SU-DHL-6 (cell line): Measurements from ENCODE around the gene MAML2.

Experiments
- H2AFZ ChIP-seq: fragments of 200-600 bp; sonication (generic); 2 replicates; pipeline ENCODE4 v1.6.1; 2014; ENCODE audit warnings: low read depth, mild to moderate bottlenecking, moderate library complexity, mixed read lengths, antibody characterized with exemption, low read length; ENCODE audit not compliant: severe bottlenecking
- H3F3A ChIP-seq: fragments of 200-600 bp; shearing (Covaris generic); 2 replicates; pipeline ENCODE4 v1.6.0; 2016; ENCODE audit warnings: antibody characterized with exemption, mild to moderate bottlenecking; ENCODE audit not compliant: insufficient read depth
- H3K27ac ChIP-seq: fragments of 200-600 bp; sonication (generic); 2 replicates; pipeline ENCODE4 v1.5.1; 2016; ENCODE audit warnings: low read depth, mild to moderate bottlenecking, low read length, moderate library complexity, mixed read lengths
- H3K27me3 ChIP-seq: fragments of 200-600 bp; sonication (generic), shearing (Covaris generic); 2 replicates; pipeline ENCODE4 v1.6.0; 2014; ENCODE audit warnings: mild to moderate bottlenecking, low read length
- H3K36me3 ChIP-seq: fragments of 200-600 bp; sonication (generic); 2 replicates; pipeline ENCODE4 v1.6.1; 2014; ENCODE audit warnings: mild to moderate bottlenecking, low read length, mixed read lengths
- H3K4me2 ChIP-seq: fragments of 300-600, 200-600 bp; shearing (Covaris generic), sonication (generic); 2 replicates; pipeline ENCODE4 v1.6.0; 2014; ENCODE audit warnings: low read length, low read depth, mild to moderate bottlenecking; ENCODE audit not compliant: poor library complexity, severe bottlenecking
- H3K4me3 ChIP-seq: fragments of 200-600 bp; sonication (generic); 2 replicates; pipeline ENCODE4 v1.5.1; 2014; ENCODE audit warnings: antibody characterized with exemption, low read length, mild to moderate bottlenecking, mixed read lengths; ENCODE audit not compliant: insufficient read depth, poor library complexity, severe bottlenecking
- H3K79me2 ChIP-seq: fragments of 200-600 bp; sonication (generic); 2 replicates; pipeline ENCODE4 v1.6.1; 2014; ENCODE audit warnings: mild to moderate bottlenecking, low read length, moderate library complexity; ENCODE audit not compliant: insufficient read depth
- H3K9ac ChIP-seq: fragments of 200-600 bp; sonication (generic); 2 replicates; pipeline ENCODE4 v1.7.0; 2014; ENCODE audit warnings: mild to moderate bottlenecking, low read length
- H3K9me2 ChIP-seq: fragments of 200-600 bp; sonication (generic); replicated peaks from 2 replicates; pipeline ENCODE4 v1.6.1; 2014; ENCODE audit warnings: low read length; ENCODE audit not compliant: insufficient read depth
- H3K9me3 ChIP-seq: fragments of 200-600 bp; sonication (generic); 2 replicates; pipeline ENCODE4 v1.6.1; 2014; ENCODE audit warnings: low read length, mixed read lengths; ENCODE audit not compliant: insufficient read depth
- H4K20me1 ChIP-seq: fragments of 200-600 bp; sonication (generic); 2 replicates; pipeline ENCODE4 v1.6.1; 2014; ENCODE audit warnings: low read depth, mild to moderate bottlenecking, antibody characterized with exemption, low read length, moderate library complexity, mixed read lengths
- EZH2phosphoT487 ChIP-seq: fragments of 200-600 bp; sonication (generic), shearing (Covaris generic); conservative IDR thresholded peaks from 2 replicates; pipeline ENCODE4 v1.6.1; 2018; ENCODE audit warnings: mild to moderate bottlenecking, antibody characterized with exemption, low read length, moderate library complexity, mixed read lengths
- TF ChIP-seq, protein P1 (sequence below): fragments of 200-600 bp; sonication (generic); IDR thresholded peaks from one replicate; pipeline ENCODE4 v1.5.1; 2017; ENCODE audit warnings: antibody characterized with exemption, mild to moderate bottlenecking, low read length, moderate library complexity; ENCODE audit not compliant: insufficient read depth, poor library complexity, severe bottlenecking

MAML2 gene

DNA sequence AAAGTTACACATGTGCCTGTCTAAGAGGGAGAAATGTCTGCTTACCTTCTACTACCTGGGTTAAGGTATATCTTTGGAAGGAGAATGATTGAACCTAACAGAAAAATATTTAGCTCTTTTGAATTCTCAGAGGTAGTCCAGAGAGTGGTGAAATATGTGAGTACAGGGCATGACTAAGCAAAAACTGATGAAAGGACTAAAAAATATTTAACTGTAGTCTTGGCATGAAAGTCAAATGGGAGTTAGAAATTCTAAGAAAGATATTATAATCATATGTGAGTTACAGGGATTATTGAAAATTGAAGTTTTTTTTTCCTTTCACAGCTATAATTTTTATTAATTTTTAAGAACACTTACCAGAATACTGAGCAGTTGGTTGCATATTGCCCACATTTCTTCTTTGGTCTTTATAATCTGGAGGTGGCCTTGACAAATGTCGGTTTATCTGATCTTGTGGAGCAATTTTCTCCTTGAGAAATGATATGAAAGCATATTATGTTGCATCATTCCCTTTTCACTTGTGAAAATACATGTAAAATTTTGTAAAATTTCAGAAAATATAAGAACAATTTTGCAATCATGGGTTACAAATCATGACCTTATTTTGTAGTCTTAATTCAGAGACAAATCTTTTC lies 357.7 kb downstream of the MAML2 start:
- Histone ChIP-seq H3K4me3 (no peak overlapping the region), H3K9me2 (no peaks in the 10 kb centered on the region), H4K20me1 (no peaks in the 10 kb centered on the region), H3K79me2 (no peaks in the 10 kb centered on the region), H2AFZ (no peak overlapping the region), H3K27ac (no peak overlapping the region), H3K4me2 (no peak overlapping the region), H3K27me3 (no peaks in the 10 kb centered on the region), H3F3A (no peaks in the 10 kb centered on the region), H3K9ac (no peak overlapping the region), H3K36me3 (no peaks in the 10 kb centered on the region), H3K9me3 (no peaks in the 10 kb centered on the region)
- no peak for TF ChIP-seq EZH2phosphoT487
- TF ChIP-seq, protein P1, sequence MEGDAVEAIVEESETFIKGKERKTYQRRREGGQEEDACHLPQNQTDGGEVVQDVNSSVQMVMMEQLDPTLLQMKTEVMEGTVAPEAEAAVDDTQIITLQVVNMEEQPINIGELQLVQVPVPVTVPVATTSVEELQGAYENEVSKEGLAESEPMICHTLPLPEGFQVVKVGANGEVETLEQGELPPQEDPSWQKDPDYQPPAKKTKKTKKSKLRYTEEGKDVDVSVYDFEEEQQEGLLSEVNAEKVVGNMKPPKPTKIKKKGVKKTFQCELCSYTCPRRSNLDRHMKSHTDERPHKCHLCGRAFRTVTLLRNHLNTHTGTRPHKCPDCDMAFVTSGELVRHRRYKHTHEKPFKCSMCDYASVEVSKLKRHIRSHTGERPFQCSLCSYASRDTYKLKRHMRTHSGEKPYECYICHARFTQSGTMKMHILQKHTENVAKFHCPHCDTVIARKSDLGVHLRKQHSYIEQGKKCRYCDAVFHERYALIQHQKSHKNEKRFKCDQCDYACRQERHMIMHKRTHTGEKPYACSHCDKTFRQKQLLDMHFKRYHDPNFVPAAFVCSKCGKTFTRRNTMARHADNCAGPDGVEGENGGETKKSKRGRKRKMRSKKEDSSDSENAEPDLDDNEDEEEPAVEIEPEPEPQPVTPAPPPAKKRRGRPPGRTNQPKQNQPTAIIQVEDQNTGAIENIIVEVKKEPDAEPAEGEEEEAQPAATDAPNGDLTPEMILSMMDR, result no peak

DNA sequence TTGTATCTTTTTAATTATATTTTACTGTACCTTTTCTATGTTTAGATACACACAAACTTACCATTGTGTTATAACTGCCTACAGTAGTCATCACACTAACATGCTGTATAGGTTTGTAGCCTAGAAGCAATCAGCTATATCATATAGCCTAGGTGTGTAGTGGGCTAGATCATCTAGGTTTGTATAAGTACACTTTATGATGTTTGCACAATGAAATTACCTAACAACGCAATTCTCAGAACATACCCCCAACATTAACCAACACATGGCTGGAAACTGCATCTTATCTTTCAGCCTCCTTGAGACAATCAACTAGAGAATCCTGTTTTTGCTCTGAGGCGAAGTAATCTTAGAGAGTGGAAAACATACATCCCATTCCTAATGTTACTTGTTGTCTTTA lies 358.9 kb downstream of the MAML2 start:
- H3F3A ChIP-seq, result no peaks in the 10 kb centered on the region
- H3K4me3 ChIP-seq, result no peak overlapping the region
- TF ChIP-seq, protein P1, result no peak
- no peak for TF ChIP-seq EZH2phosphoT487
- H3K9me3 ChIP-seq, result no peaks in the 10 kb centered on the region
- no peak overlapping the region for H3K27ac ChIP-seq
- H3K36me3 ChIP-seq, result no peaks in the 10 kb centered on the region
- H3K27me3 ChIP-seq, result no peaks in the 10 kb centered on the region
- H3K79me2 ChIP-seq, result no peaks in the 10 kb centered on the region
- no peaks in the 10 kb centered on the region for H4K20me1 ChIP-seq
- no peaks in the 10 kb centered on the region for H3K9me2 ChIP-seq
- no peak overlapping the region for H3K9ac ChIP-seq
- H3K4me2 ChIP-seq, result no peak overlapping the region
- no peak overlapping the region for H2AFZ ChIP-seq

DNA sequence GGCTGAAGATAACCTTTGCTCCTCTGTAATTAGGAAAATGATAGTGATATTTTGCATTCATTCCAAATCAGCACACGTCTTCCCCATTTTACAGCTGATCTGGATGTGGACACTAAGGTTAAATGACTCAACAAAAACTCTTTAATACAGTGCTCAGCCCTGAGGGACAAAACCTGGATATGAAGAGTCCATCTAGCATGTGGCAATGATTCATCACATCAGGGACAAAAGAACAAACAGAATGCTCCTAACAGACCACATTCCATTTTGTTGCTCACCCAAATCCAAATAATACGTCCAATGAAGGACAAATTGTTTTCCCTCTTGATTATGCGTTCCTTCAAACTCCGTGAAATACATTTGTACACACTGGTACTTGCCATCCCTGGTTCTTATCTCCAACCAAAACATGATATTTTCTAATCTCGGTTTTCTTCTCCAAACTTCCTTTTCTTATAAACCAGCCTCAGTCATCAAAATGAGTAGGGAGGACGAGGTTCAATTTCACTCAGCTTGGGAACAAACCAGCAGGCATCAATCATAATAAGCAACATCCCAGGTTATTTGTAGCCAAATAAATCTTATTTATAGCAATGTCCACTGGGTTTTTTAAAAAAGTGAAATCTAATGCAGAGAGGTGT lies 365.3 kb downstream of the MAML2 start:
- no peak overlapping the region for H3K9ac ChIP-seq
- H3K9me2 ChIP-seq, result no peaks in the 10 kb centered on the region
- H3F3A ChIP-seq, result no peaks in the 10 kb centered on the region
- H2AFZ ChIP-seq, result no peak overlapping the region
- H3K9me3 ChIP-seq, result no peaks in the 10 kb centered on the region
- H3K4me2 ChIP-seq, result no peak overlapping the region
- no peaks in the 10 kb centered on the region for H3K79me2 ChIP-seq
- H3K36me3 ChIP-seq, result no peaks in the 10 kb centered on the region
- H4K20me1 ChIP-seq, result no peaks in the 10 kb centered on the region
- no peak for TF ChIP-seq EZH2phosphoT487
- TF ChIP-seq, protein P1, result no peak
- H3K27me3 ChIP-seq, result no peaks in the 10 kb centered on the region
- H3K4me3 ChIP-seq, result no peak overlapping the region
- no peak overlapping the region for H3K27ac ChIP-seq
